Umbilical cord (tissue), 2 donors: Measurements from ENCODE around the gene GRID2. TPM values are rescaled to one million over a fixed set of nuclear protein-coding genes. Genes with fewer than 3 reads are reported as not detected.
A peak's percentile ranks its signal among the peaks of the same experiment; 100 is the strongest.

ENCODE experiments used
- DNase-seq: peaks from one replicate; pipeline ENCODE4 v3.0.0-alpha.2; 2015; ENCODE audit warnings: low spot score
- total RNA-seq: library from RNA; depleted of rRNA; stranded (reverse); fragments of >200 nt; gene quantifications from one replicate; pipeline ENCODE4 v1.2.3, GENCODE V29; 2014; ENCODE audit warnings: low replicate concordance; ENCODE audit not compliant: insufficient read depth

GRID2 gene
- total RNA-seq, 1 donor from 2014 or later: 7.9 TPM

DNA sequence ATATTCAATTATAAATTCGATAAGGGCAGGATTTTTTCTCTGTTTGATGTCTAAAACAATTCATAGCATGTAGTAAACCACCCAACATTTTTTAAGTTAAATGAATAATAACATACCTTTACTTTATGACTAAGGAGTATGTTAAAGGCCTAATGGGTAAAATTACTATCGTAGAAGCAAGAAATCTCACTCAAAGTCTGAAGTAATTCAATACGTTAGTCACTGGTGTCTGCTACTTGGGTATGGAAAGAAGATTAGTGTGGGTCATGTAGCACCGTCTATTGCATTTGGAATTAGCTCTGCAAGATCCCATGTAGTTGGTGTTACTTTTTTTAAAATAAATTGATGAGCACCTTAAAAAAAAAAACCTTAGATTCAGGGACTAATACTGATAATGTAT is 374.5 kb downstream of the GRID2 start:
- DNase-seq: no peak

DNA sequence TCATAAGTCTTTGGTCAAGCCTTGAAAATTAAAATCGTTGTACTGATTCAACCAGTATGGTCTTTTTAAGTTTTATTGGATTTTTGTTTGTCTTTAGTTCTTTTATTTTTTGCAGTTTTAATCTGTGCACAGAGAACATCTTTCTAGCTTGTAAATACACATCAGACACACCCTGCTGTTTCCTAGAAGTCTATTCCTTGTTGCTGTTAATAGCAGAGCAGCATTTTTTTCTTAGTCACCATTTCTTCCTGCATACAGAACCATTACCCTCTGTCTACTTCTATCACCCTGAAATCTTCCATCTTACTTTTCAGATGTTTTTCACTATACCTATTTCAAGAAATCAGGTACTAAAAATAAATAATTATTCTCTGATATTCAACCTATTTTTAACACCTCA is 375.4 kb downstream of the GRID2 start:
- DNase-seq: peak; percentile 2

DNA sequence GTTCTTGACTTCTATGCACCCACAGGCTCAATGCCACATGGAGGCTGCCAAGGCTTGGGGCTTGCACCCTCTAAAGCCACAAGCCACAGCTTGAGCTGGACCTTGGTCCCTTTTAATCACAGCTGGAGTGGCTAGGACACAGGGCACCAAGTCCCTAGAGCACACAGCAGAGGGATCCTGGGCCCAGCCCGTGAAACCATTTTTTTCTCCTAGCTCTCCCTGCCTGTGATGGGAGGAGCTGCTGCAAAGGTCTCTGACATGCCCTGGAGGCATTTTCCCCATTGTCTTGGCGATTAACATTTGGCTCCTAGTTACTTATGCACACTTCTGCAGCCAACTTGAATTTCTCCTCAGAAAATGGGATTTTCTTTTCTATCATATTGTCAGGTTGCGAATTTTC is 410.9 kb downstream of the GRID2 start:
- no peak for DNase-seq

DNA sequence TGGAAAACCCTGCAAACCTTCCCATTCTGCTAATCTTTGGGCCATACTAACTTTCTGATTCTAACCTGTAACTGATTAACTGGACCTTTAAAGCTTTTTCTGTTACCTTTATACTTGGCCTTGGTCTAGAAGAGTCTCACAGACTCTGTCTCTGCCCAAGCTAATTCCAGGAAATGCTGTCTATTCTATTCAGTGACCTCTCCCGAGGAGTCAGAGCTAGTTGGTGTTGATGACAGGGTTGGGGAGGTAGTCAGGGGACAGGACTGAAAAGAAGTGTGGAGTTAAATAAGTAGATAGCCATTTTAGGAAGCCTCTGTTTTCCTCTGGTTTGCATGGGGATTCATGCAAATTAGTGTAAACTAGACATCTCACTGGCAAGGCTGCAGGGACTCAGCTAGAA is 429.5 kb downstream of the GRID2 start:
- no peak for DNase-seq

DNA sequence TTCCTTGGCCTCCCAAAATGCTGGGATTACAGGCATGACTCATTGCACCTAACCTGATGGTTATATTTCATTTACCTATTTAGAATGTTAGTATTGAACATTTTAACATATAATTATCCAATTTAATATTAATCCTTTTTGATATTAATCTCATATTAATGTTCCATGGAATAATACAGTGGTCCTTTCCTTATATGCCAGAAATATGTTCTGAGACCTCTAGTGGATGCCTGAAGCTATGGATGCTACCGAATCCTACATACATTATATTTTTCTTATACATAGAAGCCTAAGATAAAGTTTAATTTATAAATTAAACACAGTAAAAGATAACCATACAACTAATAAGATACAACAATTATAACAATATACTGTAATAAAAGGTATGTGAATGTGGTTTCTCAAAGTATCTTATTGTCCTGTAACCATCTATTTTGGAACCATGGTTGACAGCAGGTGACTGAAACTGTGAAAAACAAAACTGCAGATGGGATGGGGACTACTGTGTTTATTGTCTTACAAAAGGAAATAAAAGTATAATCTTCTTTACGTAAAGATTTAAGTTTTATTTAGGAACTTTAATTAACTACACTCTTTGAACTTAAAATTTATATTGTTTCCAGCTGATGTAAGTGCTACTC is 431.4 kb downstream of the GRID2 start:
- no peak for DNase-seq

DNA sequence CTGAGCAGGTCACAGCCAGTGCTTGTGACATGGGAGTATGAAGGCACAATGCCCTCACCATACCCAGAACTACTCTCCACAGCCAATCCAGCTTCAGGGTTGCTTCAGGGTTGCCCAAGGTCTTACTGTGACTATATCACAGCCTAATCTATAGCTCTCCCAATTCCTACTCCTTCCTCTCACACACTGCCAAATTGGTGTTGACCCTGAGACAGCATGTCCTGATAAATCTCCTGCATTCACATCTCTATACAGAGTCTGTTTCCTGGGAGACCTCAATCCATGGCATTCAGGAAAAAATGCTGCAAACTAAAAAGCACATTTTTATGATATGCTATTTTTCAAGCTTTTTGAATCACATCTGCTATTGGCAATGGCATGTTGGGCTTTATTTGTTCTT is 456.7 kb downstream of the GRID2 start:
- peak; percentile 3 for DNase-seq

DNA sequence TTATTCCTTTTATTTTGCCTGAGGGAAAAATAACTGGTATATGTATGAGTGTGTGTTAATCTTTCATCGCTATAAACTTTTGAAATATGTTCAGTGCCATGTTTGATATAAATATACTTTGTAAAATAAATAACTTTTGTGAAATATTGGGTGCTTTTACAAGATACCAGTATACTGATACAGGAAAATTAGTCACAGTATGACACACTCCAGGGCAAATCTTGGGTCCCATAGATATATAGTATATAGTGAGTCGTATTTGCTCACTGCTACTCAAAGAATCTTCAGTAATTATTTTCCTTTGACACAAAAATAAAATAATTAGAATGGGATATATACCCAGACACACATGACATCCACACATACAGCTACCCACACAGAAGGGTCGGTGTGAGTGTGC is 472.3 kb downstream of the GRID2 start:
- DNase-seq: no peak

DNA sequence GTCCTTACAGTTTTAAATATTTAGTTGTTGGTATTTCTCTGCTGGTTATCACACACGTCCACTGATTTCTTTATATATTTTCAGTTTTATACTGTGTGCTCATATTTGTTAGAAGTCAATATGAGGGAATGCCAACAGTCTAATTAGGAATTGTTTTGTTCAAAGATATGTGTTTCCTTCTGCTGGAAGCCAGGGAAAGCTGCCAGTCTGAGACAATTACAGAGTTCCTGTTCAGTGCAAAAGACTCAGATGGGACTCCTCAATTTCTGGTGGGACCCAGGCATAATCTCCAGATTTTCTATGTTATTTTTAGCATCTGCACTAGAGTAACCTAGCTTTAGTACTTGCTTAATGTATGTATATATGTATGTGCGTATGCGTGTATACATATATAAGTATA is 486.0 kb downstream of the GRID2 start:
- DNase-seq: no peak

DNA sequence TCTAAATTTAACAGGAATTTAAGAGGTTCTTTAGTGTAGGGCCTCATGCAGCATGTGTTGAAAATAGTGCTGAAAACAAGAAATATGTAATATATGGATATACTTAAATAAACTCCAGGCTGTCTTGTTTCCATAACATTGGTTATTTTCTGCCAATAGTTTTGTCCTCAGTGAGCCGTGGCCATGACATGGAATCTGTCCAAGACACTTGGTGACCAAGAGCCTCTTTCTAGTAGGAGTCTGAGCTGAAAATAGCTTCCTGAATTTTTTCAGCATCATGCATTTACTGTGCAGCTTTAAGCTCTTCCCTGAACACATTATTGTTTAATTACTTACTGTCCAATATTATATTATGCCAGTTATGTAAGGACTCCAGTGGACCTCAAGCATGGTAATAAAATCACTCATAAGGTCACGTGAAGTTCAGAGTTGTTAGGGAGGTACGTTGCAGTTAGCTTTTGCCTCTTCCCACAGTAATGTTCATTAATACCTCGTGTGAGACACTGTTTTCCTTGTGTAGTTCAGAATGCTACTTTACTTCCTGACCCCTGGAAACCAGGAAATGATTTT is 488.2 kb downstream of the GRID2 start:
- no peak for DNase-seq

DNA sequence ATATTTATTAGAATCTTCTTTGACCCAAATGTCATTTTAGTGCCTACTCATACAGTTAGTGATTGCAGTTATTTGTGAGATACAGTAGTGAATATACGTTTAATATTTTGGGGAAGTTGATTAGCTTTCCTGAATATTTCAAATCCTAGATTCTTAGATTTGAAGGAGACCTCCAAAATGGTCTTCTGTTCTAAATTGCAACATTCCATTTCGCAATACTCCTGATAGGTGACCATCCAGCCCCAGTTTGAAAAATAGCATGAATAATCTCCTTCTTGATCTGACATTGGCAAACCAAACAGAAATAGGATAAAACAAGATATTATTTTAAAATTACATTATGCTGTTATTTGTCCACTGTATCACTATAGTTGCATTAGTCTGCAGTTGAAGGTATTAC is 505.6 kb downstream of the GRID2 start:
- DNase-seq: no peak

DNA sequence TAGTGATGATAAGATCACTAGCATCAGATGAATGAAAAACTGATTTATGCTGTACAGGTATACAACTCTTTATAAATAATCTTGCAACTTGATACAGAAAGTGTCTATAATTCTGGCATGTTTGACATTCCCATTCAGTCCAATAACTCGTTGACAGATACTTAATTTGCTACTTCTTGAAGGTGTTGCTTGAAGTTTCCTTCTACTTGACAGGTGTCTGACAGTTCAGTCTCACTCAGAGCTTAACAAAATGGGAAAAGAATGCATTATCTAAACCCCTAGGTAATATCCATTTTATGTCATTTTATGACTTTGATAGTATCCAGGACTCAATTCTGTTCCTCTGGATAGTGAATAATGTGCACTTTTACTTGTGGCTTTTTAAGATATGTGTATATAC is 508.9 kb downstream of the GRID2 start:
- DNase-seq: no peak

DNA sequence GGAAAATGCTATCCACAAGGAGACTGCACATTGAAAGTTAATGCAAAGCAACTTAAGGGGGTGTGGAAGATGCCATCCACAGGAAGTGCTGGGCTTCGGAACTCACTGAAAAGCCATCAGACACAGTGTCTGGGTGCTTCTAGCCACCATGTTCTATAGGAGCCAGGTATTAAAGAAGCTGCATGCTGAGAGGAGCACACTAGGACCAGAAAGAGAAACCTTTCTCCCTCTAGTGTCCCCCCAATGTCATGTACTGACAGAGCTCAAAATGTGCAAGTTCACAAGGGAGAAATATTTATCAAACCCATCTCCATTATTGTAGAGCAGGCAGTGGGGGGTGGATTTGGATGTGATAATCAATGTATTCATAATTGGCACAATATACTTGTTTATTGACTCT is 510.9 kb downstream of the GRID2 start:
- no peak for DNase-seq

DNA sequence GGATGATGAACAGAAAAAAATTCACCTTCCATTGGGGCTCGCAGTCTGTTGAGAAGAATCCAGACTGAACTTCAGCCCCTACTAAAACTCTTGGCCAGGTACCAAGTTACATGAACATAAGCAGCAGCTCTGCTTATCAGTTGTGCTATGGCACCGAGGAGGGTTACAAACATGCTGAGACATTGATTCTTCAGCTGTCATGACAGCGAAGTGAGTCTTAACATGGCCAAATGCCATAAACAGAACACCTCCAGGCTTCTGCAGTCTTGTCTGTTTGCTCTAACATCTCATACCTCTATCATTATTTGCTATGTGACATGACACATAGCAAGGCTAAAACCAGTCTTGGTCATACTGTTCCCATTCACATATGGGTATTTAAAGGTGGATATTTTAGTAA is 521.5 kb downstream of the GRID2 start:
- DNase-seq: peak; percentile 38

DNA sequence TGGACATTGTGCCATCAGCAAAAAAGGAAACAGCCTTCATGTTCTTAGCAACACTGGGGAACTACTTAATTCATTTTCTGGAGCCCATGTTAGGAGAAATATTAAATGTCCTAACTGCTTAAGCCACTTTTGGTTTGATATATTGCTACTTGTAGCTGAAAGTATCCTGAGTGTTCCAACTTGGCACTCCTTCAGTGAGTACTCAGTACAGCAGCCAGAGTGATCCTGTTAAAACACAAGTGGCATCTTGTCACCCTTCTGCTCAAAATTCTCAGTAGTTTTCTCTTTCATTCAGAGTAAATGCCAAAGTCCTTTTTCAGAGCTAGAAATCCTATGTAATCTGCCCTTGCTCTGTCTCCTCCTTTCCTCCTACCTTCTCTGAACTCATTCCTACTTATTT is 522.0 kb downstream of the GRID2 start:
- no peak for DNase-seq

DNA sequence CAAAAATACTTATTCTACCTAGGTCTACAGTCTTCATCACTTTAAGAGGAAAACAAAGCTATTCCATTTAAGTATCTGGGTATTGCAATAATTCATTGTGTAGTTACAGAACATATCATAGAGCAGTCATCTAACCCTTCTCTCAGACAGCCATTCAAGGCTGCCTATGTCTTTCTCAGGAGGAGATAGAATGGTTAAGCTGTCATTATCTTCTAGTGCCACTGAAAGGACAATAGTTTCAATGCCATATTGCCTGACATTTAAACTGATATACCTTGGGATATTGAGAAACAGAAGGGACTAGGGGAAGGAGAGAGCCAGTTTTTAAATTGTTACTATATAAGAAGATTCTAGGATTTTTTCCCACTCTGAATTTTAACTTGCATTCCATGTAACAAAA is 527.0 kb downstream of the GRID2 start:
- DNase-seq: no peak

DNA sequence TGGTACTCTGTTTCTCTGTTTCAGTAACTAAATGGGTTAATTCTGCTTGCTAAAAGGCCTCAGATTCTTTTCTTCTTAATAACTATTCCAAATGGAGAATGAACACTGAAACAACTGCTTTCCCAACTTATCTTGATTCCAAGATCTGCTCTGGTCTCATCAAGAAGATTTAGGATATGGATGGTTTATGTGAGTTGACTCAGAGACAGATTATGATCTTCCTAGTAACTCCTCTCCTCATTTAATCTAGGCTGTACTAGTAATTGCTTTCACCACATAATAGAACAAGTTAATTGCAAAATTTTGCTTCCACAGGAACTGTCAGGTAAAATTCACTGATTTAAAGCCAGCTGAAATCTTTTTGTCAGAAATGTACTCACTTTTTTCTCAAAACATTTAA is 537.1 kb downstream of the GRID2 start:
- no peak for DNase-seq

DNA sequence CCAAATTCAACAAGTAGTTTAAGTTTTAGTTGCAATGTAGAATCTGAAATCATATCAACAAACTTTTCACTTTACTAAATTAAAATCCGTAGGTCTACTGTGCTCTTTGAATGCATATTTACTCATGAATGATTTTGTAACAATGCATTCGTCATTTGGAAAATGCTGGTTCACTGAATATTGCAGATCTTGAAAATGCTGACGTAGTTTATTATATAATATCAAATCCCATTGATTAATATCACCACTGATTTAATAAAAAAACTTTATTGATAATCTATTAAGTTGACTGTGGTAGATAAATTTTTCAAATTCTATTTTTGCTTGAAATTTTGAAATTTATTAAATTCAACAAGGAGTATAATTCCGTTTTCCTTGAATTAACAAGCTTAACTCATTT is 540.0 kb downstream of the GRID2 start:
- no peak for DNase-seq

DNA sequence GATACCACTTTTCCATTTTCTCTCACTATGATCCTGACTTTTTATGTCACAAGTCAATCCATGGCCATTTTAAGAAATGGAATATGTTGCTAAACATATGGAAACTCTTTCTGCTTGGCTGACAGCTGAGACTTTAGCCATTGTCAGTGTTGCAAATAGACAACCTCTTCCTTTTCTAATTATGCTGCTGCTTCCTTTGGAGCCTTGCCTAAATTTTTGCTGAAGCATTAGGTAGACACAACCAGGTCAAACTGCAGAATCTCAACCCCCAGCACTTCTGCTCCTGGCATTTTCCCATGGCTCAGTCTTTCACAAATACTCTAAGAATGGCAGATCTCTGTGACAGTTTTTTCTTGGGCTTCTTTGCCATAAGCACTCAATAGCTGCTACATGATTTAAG is 543.3 kb downstream of the GRID2 start:
- no peak for DNase-seq

DNA sequence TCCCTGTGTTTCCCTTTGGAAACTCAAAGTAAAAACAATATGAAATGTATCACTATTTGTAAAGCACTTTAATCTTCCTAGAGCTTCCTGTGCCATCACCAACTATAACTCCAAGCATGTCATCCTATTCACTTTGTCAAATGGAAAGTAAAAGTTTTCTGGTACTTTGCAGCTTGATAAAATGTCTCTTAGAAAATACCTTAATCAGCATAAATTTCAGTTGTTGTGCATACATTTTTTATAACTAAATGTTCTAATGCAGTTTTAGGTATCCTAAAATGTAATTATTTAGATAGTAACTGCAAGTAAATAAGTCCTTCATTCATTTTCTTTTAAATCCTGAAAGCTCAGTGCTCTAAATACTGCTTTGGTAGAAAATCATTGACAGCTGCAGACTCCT is 558.7 kb downstream of the GRID2 start:
- DNase-seq: no peak

DNA sequence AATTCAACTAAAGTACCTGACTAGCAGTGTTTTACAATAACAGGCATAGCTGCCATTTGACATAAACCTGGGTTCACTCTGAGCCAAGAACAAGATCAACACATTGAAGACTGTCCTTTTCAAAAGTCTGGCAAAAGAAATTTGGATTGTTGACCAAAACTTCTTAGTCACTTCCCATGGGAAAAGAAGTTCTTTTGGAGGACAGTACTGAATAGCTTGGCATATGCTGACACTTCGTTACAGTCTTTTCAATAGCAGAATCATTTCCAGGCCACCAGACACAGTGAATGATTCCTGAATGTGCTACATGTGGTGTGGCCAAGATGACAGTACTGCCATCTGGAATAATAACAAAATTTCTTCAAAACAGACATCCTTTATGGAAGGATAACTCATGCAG is 560.3 kb downstream of the GRID2 start:
- DNase-seq: no peak

DNA sequence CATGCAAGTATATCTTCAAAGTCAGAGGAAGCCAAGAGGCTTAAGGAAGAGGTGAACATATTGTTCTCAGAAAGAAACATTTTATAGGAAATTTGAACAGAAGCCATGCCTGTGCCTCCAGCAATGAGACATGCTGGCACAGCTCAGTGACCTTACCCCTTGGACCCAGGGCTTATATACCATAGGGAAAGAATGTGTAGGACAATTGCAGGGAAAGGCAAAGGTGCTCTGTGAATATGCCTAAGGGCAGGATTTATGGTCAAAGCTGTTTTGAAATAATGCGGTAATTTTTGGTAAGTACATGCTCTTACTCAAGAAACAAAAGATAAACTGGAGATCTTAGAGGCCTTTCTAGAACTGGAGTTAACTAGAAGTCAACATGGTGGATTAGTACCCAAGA is 568.8 kb downstream of the GRID2 start:
- DNase-seq: no peak

DNA sequence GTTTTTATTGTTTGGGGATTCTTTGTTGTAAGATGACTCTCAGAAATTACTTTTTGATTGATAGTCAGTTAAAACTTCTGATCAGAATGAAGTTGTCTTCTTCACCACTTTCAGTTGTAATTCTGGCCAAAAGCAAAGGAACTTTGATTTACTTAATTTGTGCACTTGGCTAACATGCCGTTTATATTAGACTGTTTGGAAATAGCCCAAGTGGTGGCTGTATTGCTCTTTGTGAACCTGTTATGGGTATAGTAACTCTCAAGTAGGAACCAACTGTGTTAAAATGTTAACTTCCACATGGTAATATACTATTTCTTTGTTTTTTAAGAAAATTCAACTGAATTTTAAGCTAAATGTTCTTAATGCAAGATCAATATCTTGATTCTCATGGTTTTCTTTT is 581.9 kb downstream of the GRID2 start:
- no peak for DNase-seq

DNA sequence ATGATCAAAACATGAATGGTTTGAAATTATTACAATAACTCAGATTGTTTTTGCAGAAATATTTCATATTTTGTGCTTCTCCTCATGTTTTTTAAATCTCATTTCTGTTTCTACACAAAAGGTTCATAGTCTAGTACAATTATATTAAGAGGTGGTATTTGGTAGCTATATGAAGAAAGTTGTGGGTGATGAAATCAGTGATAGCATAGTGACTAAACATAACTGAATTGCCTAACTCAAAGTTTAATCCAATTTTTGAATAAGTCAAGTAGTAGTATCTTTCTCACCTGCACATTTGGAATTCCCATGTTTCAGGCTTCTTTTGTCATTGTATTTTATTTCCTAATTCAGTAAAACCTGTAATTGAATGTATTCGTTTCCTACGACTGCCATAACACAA is 648.7 kb downstream of the GRID2 start:
- no peak for DNase-seq

DNA sequence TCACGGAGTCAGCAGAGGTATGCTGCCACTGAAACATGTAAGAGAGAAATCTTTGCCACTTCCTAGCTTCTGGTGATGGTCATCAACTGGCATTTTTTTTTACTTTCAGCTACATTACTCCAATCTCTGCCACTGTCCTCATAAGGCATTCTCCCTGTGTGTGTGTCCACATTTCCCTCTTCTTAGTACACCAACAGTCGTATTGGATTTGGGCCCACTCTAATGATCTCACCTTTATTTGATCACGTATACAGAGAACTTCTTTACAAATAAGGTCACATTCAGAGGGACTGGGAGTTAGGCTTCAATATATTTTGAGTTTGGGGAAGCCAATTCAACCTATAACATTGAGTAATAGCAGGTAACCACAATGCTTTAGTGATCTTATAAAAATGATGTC is 649.1 kb downstream of the GRID2 start:
- DNase-seq: no peak
